Measurements from ENCODE around the gene OR51Q1. TPM values are rescaled to one million over a fixed set of nuclear protein-coding genes. Genes with fewer than 3 reads are reported as not detected.

OR51Q1 gene
- total RNA-seq, 2 experiments from 2014 or later: not detected

GRCh38 chr11:5423131-5423530, 1.2 kb downstream of the OR51Q1 start:
- H3K4me1 Mint-ChIP-seq (ENCODE audit: low read depth): no peaks in the 10 kb centered on the region
- intact Hi-C loops (cut with DNase I, micrococcal nuclease): no loop called here
- H3K4me1 ChIP-seq (ENCODE audit: insufficient read depth, low read length): no peaks in the 10 kb centered on the region
- H3K36me3 Mint-ChIP-seq (ENCODE audit: low read depth): no peaks in the 10 kb centered on the region
- CTCF ChIA-PET: no interaction called here
- no peaks in the 10 kb centered on the region for H3K36me3 ChIP-seq (ENCODE audit: insufficient read depth, low read length)
- no peak for TF ChIP-seq CTCF (IDR thresholded peaks at IDR 0.05)
- H3K4me3 Mint-ChIP-seq: no peak overlapping the region
- H3K9me3 ChIP-seq (ENCODE audit: control insufficient read depth in 1 of 2, insufficient read depth in 1 of 2, low read length in 2 of 2): no peaks in the 10 kb centered on the region
- DNase-seq: no peak
- H3K27ac Mint-ChIP-seq: no peak overlapping the region
- peaks cover 0 to 8% of the 10 kb centered on the region in 2 experiments for H3K27me3 ChIP-seq (ENCODE audit: control insufficient read depth in 1 of 2, insufficient read depth in 2 of 2, low read length in 2 of 2)
- H3K9me3 Mint-ChIP-seq: no peaks in the 10 kb centered on the region
- POLR2A ChIA-PET: no interaction called here
- H3K4me3 ChIP-seq (ENCODE audit: low read length): no peak overlapping the region
- peaks cover 26% of the 10 kb centered on the region for H3K27me3 Mint-ChIP-seq
- no peak for ATAC-seq (ENCODE audit: poor library complexity)
- H3K27ac ChIP-seq (ENCODE audit: low read depth in 1 of 2, low read length in 2 of 2): no peak overlapping the region

- no peak within 1 kb of the TSS for H3K4me3 ChIP-seq (ENCODE audit: low read length)
- no peaks in the 10 kb centered on the region for H3K4me1 ChIP-seq (ENCODE audit: insufficient read depth, low read length)
- Mint-ChIP-seq H3K27ac (no peak within 1 kb of the TSS), H3K4me3 (no peak within 1 kb of the TSS), H3K27me3 (peaks cover 37% of the 10 kb centered on the region), H3K36me3 (ENCODE audit: low read depth) (no peaks in the 10 kb centered on the region), H3K4me1 (ENCODE audit: low read depth) (no peaks in the 10 kb centered on the region), H3K9me3 (no peaks in the 10 kb centered on the region)
- no peaks in the 10 kb centered on the region for H3K27me3 ChIP-seq (ENCODE audit: control insufficient read depth in 1 of 2, insufficient read depth in 2 of 2, low read length in 2 of 2)
- ATAC-seq (ENCODE audit: poor library complexity): no peak
- no peaks in the 10 kb centered on the region for H3K9me3 ChIP-seq (ENCODE audit: control insufficient read depth in 1 of 2, insufficient read depth in 1 of 2, low read length in 2 of 2)
- no peak for TF ChIP-seq CTCF (IDR thresholded peaks at IDR 0.05)
- H3K36me3 ChIP-seq (ENCODE audit: insufficient read depth, low read length): no peaks in the 10 kb centered on the region
- intact Hi-C loops (cut with DNase I, micrococcal nuclease): no loop called here
- H3K27ac ChIP-seq (ENCODE audit: low read depth in 1 of 2, low read length in 2 of 2): no peak within 1 kb of the TSS
- DNase-seq: no peak
- CTCF ChIA-PET: no interaction called here
- POLR2A ChIA-PET: no interaction called here
Measured at GRCh38 chr11:5441414-5441813, 19.5 kb downstream of the OR51Q1 start, which contains the start of gene OR51I1. TSS of gene OR51I1 (minus strand) at chr11:5441514. CDS start at chr11:5441514, 0 bp downstream.

- H3K27ac Mint-ChIP-seq: no peak overlapping the region
- H3K4me3 Mint-ChIP-seq: no peak overlapping the region
- no peaks in the 10 kb centered on the region for H3K4me1 Mint-ChIP-seq (ENCODE audit: low read depth)
- Histone ChIP-seq H3K4me1 (ENCODE audit: insufficient read depth, low read length) (no peaks in the 10 kb centered on the region), H3K27ac (ENCODE audit: low read depth in 1 of 2, low read length in 2 of 2) (no peak overlapping the region), H3K9me3 (ENCODE audit: control insufficient read depth in 1 of 2, insufficient read depth in 1 of 2, low read length in 2 of 2) (no peaks in the 10 kb centered on the region), H3K4me3 (ENCODE audit: low read length) (no peak overlapping the region), H3K36me3 (ENCODE audit: insufficient read depth, low read length) (no peaks in the 10 kb centered on the region), H3K27me3 (ENCODE audit: control insufficient read depth in 1 of 2, insufficient read depth in 2 of 2, low read length in 2 of 2) (no peaks in the 10 kb centered on the region)
- H3K9me3 Mint-ChIP-seq: no peaks in the 10 kb centered on the region
- POLR2A ChIA-PET: no interaction called here
- DNase-seq (no peak), ATAC-seq (ENCODE audit: poor library complexity) (no peak)
- peaks cover 37% of the 10 kb centered on the region for H3K27me3 Mint-ChIP-seq
- intact Hi-C loops (cut with DNase I, micrococcal nuclease): no loop called here
- CTCF ChIA-PET: no interaction called here
- H3K36me3 Mint-ChIP-seq (ENCODE audit: low read depth): no peaks in the 10 kb centered on the region
- TF ChIP-seq CTCF (IDR thresholded peaks at IDR 0.05): no peak
Measured at GRCh38 chr11:5443835-5444393, 22.0 kb downstream of the OR51Q1 start.
